GM19240 (cell line): Measurements from ENCODE around the gene AGPAT2.
"Not testable (repeated sequence)": the region's sequence is repeated elsewhere in the genome, so short reads cannot be mapped to it uniquely, and the experiment has no call there.

Source experiments
- DNase-seq: peaks from one replicate; pipeline ENCODE4 v3.0.0; 2011; ENCODE audit warnings: low spot score; ENCODE audit not compliant: insufficient read length

The AGPAT2 gene

DNA sequence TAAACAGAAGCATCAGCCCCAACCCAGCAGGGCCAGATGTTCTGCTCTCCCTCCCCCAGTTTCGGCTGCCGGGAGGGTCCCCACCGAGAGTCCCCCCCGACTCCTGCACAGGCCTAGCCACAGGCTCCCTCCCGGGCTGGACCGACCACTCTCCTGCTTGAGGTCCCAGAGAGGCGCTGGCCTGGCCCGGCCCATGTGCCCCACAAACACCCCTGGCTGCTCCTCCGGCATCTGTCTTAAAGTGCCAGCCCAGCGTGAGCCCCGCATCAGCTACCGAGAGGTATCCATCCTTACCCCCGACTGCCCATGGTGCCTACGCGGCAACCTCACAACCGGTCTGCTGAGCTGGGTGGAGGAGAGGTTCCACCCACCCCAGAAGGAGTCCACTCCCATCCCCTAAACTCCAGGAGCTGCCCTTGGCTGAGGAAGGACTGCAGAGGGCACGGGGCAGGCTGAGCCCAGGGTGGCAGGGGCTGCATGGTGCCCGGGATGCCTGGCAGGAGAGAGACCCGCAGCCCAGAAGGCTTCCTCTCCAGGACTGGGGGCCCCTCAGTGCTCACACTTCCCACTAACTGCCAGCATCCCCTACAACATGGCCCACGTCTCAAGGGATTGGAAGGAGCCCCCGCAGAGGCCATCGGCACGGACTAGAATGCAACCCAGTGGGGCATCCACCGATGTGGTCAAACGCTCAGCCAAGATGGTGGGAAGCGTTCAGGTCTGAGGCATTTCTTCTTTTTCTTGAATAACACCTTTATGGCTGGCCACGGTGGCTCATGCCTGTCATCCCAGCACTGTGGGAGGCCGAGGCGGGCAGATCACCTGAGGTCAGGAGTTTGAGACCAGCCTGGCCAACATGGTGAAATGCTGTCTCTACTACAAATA is 40.2 kb downstream of the AGPAT2 start:
- DNase-seq: no peak

DNA sequence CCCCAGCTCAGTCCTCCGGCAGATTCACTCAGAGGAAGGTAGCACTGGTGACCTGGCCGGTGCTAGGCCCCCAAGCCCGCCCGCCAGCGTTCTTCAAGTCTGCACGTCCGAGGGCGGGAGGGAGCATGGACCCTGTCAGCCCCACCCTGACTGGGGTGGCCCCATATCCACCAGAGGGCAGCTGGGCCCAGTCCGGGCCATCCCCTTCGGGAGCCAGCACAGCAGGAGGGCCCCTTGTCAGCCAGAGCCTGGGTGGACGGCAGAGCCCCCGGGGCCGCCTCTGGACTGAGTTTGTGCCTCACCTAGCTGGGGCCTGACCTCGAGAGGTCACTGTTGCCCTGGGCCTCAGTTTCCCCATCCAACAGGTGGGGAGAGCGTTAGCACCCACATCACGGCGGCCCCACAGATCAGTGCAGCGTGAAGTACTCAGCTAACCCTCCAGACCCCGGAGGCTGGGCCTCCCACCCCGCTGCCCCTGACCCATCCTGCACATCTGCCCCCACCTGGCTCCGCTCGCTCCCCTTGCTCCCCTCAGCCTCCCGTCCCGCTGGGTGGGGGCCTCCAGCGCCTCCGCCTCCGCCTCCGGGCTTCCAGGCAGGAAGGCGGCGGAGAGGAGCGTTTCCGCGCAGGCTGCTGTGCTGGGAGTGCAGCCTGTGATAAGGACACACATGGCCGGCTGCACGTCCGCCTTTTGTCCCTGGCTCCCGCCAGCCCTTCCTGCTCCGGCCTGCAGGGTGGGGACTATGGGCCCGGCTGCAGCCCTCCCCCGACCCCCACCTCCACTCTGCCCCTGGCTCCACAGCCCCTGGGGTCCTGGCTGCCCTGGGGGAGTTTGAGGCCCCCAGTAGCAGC is 41.1 kb downstream of the AGPAT2 start:
- DNase-seq: no peak

DNA sequence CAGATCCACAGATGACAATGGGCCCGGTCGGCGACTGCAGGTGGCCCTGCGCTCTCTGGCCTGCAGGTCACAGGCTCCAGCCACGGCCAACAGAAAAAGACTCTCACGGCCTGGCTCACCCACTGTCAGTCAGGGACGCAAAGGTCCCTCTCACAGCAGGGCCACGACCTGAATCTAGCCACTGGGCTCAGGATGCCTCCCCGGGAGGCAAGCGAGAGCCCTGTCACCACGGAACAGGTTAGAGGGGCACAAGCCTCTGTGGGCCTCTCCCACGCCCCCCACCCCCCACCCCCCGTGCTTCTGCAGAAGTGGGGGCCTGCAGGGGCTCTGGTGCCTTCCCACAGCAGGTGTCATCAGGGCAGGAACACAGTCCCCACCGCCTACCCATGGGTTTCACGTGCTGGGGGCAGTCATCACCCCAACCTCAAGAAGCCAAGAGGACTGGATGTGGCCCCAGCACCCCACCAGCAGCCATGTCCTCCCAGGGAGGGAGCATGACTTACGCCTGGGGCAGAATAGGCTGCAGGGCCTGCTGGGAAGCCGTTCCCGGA is 41.8 kb downstream of the AGPAT2 start:
- no peak for DNase-seq

DNA sequence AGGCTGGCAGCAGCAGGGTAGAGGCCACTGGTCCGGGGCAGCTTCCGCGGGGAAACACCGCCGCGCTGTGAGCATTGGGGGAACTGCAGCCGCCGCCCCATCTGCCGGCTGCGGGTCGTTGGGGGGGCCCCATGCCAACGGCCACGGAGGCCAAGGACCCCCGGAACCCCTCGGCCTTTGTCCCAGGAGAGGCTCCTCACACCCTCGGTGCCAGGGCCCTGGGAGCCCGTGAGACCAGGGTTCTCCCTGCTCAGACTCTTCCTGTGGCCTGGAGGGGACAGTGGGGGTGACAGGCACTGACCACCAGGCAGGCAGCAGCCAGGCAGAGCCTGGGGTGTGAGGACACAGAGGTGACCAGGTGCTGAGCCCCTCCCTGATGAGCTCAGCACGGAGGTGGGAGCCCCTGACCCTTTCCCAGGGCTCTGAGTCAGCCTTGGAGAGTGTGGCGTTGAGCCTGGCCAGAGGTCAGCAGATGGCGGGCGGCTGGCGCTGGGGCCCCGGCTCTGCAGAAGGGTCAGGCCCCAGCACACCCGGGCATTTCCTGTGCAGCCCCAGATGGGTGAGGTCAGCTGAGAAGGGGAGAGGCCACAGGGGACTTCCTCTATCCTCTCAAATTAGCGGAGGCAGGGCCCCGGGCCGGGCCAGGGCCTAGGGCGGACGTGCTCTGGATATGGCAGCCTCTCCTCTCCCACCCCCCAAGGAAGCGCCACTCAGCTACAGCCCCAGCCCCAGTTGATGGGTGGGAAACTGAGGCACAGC is 42.5 kb downstream of the AGPAT2 start:
- DNase-seq: peak; percentile 75

DNA sequence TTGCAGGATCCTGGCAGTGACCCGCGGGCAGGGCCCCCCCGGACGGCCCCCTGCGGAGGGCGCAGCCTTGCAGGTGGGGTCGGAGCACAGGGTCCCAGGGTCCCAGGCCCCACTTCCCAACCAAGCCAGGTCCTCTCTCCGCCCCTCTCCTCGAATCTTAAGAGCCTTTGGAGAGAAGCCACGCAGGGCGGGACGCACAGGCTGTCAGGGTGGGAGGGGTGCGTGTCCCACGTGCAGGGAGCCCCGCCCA is 43.0 kb downstream of the AGPAT2 start:
- DNase-seq: no peak

DNA sequence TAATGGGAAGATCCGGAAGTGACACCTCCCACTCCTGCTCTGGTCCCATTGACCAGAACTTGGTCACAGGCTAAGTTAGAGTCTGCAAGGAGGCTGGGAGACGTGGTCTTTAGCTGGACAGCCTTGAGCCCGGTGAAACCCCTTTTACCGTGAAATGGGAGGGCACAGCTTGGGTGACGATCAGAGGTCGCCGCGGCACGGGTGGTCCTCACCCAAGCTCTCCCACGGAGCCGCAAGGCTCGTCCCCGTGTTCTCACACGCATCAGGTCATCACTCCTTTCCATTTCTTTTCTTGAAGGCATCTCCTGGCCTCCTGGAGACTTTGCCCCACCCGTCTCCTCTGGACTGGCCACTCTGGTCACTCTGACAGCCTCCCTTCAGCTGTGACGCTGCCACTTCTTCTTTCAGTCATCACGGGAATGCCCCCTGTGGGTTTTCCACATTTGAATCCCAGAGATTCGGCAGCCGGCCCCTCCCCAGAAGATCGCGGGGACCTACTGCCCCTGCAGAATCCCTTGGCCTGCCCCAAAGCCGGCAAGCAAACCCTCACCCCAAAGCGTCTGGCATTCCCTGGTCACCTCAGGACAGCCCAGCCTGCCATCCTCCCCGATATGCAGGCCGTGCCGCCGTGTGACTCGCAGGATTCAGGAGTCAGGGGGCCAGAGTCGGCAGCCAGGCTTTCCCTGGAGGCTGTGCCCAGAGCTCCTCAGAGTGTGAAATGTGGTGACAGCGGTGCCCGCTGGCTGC is 43.5 kb downstream of the AGPAT2 start:
- no peak for DNase-seq

DNA sequence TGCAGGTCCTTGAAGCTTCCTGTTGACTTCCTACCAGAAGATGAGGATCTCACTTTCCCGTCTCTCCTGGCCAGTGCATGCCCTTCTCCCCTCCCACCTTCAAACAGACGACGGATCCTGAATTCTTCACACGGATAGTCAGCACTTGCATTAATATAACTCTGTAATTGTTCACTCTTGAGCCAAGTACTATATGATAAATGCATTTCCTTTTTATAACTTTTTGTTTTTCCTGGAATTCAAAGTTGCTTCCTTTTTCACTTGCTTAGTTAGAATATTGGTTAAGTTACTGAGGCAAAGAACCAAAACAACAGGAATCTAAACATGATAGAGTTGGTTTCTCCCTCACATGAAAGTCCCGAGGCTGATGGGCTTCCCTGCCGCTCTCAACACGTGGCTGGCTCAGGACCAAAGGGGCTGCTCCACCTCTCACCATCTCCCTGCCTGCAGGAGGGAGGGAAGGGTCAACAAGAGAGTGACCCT is 44.8 kb downstream of the AGPAT2 start:
- DNase-seq: no peak

DNA sequence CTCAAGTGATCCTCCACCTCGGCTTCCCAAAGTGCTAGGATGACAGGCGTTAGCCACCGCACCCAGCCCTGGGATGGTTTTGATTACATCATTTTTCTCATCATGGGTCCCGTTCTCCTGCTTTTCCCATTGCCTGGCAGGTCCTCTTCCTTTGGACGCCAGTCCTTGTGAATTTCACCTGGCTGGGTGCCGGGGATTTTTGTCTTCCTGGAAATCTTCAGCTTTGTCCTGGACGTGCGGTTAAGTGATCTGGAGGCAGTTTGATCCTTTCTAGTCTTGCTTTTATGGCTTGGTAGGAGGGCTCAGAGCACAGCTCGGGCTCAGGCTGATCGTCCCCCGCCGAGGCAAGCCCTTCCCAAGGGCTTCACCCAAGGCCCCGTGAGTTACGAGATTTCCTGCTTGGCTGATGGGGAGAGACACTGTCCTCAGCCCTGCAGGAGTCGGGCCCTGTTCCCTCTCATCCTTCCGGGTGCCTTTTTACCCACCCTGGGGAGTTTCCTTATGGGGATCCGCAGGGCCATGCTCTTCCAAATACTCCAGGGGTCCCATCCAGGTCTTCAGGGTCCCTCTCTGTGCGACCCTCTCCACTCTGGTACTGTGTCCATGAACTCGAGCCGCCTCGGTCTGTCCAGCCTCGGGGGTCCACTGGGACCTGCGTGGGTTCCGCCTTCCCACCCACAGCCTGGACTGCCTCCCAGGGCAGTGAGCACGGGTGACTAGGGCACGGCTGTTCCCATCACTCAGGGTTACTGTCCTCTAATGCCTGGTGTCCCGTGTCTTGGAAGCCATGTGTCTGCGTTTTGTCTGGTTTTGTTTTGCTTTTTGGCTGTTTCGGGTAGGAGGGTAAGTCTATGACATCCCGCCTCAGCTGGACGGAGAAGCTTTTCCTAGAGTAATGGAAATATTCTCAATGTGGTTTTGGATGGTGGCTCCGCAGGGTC is 46.8 kb downstream of the AGPAT2 start:
- DNase-seq: no peak

DNA sequence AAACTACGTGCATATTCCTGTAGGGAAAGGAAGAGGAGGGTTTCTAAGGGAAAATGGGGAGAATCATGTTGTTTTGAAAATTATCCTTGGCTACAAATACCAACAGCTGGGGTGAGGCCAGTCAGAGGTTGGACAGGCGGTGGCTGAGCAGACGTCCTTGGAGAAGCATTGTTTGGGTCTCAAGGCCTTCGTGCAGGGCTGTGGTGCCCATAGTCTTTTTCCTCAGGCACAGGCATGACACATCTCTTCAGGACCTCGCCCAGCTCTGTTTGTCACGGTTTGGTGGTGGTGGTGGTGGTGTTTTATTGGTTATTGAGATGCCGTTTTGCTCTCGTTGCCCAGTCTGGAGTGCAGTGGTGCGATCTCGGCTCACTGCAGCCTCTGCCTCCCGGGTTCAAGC is 52.4 kb downstream of the AGPAT2 start:
- DNase-seq: no peak

DNA sequence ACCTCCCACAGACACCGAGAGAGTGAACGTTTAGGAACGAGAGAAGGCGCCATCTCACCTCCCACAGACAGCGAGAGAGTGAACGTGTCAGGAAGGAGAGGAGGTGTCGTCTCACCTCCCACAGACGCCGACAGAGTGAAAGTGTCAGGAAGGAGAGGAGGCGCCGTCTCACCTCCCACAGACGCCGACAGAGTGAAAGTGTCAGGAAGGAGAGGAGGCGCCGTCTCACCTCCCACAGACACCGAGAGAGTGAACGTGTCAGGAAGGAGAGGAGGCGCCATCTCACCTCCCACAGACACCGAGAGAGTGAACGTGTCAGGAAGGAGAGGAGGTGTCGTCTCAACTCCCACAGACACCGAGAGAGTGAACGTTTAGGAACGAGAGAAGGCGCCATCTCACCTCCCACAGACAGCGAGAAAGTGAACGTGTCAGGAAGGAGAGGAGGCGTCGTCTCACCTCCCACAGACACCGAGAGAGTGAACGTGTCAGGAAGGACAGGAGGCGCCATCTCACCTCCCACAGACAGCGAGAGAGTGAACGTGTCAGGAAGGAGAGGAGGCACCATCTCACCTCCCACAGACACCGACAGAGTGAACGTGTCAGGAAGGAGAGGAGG is 54.7 kb downstream of the AGPAT2 start:
- not testable (repeated sequence) for DNase-seq

DNA sequence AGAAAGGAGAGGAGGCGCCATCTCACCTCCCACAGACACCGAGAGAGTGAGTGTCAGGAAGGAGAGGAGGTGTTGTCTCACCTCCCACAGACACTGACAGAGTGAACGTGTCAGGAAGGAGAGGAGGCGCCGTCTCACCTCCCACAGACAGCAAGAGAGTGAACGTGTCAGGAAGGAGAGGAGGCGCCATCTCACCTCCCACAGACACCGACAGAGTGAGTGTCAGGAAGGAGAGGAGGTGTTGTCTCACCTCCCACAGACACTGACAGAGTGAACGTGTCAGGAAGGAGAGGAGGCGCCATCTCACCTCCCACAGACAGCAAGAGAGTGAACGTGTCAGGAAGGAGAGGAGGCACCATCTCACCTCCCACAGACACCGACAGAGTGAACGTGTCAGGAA is 55.2 kb downstream of the AGPAT2 start:
- not testable (repeated sequence) for DNase-seq

DNA sequence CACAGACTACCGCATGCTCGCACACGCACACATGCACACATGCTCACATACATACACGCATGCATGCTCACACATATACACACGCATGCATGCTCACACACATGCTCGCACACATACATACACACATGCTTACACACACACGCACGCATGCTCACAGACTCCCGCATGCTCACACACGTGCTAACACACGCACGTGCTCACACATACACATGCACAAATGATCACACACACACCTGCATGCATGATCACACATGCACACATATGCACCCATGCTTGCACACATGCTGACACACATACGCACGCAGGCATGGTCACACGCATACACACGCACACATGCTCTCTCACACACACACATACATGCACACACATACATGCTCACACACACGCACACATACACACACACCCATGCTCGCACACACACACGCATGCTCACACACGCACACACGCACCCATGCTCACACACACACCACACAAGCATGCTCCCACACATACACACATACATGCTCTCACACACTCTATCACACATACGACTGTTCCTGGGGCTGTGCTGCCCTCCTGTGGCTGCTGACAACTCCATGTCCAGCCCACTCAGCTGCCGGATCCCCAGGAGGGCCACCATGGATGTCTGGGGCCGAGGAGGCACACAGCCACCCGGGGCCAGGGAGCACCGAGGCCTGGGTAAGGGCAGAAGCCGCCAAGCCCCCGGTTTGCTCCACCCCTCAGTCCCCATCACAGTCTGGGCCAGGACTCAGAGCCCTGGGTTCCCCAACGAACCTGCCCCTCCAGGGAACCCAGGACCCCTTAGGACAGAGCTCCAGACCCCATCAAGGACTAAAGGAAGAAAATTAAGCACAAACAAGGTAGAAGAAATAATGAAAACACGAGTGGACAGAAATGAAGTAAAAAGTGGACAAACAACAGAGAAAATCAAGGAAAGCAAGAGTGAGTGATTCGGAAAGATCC is 55.9 kb downstream of the AGPAT2 start:
- DNase-seq: peak; percentile 77

DNA sequence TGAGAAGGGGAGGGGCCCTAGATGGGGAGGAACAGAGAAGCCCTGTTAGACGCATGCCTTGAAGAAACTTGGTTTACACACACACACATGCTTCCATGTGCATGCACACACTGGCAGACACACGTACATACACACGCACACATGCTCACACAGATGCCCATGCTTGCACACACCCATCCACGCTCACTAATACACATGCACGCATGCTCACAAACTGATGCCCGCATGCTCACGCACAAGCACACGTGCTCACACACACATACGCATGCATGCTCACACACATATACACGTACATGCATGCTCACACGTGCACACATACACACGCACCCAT is 56.6 kb downstream of the AGPAT2 start:
- DNase-seq: no peak

DNA sequence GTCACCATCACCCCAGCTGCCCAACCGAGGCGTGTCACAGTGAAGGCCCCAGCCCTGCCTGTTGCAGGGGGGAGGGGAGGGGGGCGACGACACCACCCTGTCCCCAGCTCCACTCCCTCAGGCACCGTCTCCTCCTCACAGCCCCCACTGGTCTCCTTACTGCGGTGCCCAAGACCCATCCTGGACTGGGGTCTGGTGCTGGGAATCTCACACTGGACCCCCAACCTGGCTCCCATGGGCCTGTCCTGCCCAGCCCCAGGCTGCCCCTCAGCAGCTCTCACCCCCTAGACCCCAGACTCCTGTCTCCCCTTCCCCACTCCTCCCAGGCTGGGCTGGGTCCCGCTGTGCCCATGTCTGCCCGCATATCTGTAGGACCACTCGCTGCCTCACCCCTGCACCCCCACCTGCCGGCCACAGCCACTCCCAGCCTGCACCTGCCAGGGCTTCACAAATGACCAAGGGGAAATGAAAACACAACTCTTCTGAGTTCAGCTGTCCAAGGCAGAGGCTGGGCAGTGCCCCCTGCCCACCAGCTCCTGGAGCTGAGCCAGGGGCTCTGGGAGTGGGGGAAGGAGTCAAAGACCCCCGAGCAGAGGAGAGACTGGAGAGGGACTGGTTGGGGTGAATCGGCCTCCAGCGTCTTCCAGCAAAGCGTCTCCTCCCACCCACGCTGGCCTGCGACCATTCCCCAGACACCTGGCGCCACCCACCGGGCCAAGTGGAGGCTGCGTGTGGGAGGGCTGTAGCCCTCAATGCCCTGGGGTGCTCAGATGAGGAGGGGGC is 57.2 kb downstream of the AGPAT2 start:
- peak; percentile 68 for DNase-seq

DNA sequence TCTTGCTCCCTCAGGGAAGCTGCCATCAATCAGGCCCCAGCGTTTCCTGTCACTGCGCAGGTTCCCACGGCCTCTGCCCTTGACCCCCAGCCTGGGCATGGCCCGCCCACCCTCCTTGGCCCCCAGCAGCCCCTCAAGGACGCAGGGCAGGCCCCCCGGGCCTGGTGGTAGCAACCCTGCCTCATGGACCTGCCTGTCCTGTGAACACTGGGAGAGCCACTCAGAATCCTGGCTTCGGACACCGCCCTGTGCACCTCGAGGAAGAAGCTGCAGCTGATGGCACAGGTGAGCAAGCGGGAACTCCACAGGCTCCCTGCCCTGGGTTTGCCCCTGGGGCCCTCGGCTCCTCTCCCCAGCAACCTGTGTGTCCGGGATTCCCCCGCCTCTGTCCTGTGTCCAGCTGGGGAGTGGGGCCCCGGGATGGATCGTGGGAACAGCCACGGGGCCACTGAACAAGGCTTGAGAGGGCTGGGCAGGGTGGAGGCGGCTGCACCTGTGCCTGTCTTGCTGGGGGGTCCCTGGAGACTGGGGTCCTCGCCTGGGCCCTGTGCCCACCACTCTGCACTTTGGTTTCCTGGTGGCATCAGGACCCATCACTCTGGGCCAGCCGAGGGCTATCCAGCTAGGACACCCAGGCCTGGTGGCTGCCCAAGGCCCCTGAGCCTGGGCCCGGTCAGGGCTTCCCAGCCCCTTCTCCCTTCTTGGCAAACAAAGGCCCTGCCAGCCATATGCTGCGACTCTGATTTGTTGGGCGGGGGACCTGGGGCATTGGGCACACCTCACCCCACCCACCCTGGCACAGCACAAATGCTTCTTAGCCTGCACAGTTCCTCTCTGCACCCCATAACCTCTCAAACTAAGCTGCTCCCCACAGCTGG is 58.0 kb downstream of the AGPAT2 start:
- no peak for DNase-seq

DNA sequence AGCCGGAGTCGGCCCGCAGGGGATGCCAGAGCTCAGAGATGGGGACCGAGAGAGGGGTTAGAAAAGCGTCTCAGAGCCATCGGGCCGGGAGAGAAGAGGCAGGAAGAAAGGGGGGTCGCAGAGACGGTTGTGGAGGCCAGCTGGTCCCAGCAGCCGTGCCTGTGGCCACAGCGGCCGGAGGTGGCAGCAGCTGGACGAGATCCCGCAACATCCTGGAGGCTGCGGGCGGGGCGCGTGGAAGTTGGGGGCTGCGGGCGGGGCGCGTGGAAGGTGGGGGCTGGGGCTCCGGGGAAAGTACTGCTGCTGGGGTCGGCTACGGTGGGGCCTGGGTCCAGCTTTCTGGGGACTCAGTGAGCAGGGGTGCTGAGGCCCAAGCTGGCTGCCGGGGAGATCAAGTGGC is 59.0 kb downstream of the AGPAT2 start:
- no peak for DNase-seq

DNA sequence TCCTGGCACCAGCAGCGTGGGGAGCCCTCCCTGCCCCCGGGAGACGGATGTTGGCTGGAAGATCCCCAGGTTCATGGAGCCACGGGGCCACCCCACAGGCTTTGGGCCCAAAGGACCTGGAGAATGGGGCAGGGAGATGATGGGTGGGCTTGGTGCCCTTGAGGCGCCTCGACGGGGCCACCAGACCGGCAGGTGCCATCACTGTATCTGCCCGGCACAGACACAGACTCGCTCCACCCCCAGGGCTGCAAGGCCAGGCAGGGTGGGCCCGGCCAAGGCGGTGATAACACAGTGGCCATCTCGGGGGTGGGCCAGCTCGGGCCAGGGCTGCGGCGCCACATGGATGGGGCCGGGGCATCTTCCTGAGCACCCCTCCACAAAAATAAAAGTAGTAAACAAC is 59.6 kb downstream of the AGPAT2 start:
- no peak for DNase-seq
